ENCODE data around the gene SGMS1. TPM values are rescaled to one million over a fixed set of nuclear protein-coding genes. Genes with fewer than 3 reads are reported as not detected.

Gene SGMS1
- total and polyA plus RNA-seq, 7 donors = 3.5 to 81.3 (median 55.7) TPM

- H3K27me3 ChIP-seq = no peaks in the 10 kb centered on the region
- H3K4me3 ChIP-seq = no peak overlapping the region
- H3K36me3 ChIP-seq = no peaks in the 10 kb centered on the region
- no peak for DNase-seq
- H3K9me3 ChIP-seq = no peaks in the 10 kb centered on the region
- TF ChIP-seq CTCF (IDR thresholded peaks at IDR 0.05) = no peak
- no peak for TF ChIP-seq POLR2A (IDR thresholded peaks at IDR 0.05)
- no peak for TF ChIP-seq POLR2AphosphoS5 (IDR thresholded peaks at IDR 0.05)
- TF ChIP-seq EP300 (IDR thresholded peaks at IDR 0.05) = no peak
- H3K4me1 ChIP-seq = no peaks in the 10 kb centered on the region
- H3K27ac ChIP-seq = no peak overlapping the region
- intact Hi-C loops (cut with DNase I) = no loop called here
- 88 to 90% methylated on average over 6 of the region's 6 CpGs for WGBS, 2 donors
Measured at GRCh38 chr10:50289196-50289595, 334.6 kb downstream of the SGMS1 start.

GRCh38 chr10:50286996-50287803 is 336.6 kb downstream of the SGMS1 start:
- no peak for DNase-seq
- 80 to 88% methylated on average over 9 of the region's 9 CpGs for whole genome bisulfite sequencing, 2 donors

GRCh38 chr10:50286517-50286916 is 337.2 kb downstream of the SGMS1 start:
- Histone ChIP-seq H3K27ac (no peak overlapping the region), H3K36me3 (no peaks in the 10 kb centered on the region), H3K4me3 (no peak overlapping the region), H3K4me1 (no peaks in the 10 kb centered on the region), H3K27me3 (no peaks in the 10 kb centered on the region), H3K9me3 (no peaks in the 10 kb centered on the region)
- intact Hi-C loops (cut with DNase I) = no loop called here
- TF ChIP-seq EP300 (IDR thresholded peaks at IDR 0.05) (no peak), CTCF (IDR thresholded peaks at IDR 0.05) (no peak), POLR2A (IDR thresholded peaks at IDR 0.05) (no peak), POLR2AphosphoS5 (IDR thresholded peaks at IDR 0.05) (no peak)
- DNase-seq = no peak
- 48 to 54% methylated on average over 2 of the region's 2 CpGs for whole genome bisulfite sequencing, 2 donors

More at GRCh38 chr10:50286996-50287803, 336.6 kb downstream of the SGMS1 start:
- H3K9me3 ChIP-seq = no peaks in the 10 kb centered on the region
- no peaks in the 10 kb centered on the region for H3K36me3 ChIP-seq
- no peak overlapping the region for H3K27ac ChIP-seq
- no peaks in the 10 kb centered on the region for H3K4me1 ChIP-seq
- no peaks in the 10 kb centered on the region for H3K27me3 ChIP-seq
- H3K4me3 ChIP-seq = no peak overlapping the region
- intact Hi-C loops (cut with DNase I) = no loop called here
- TF ChIP-seq POLR2AphosphoS5 (IDR thresholded peaks at IDR 0.05) (no peak), CTCF (IDR thresholded peaks at IDR 0.05) (no peak), POLR2A (IDR thresholded peaks at IDR 0.05) (no peak), EP300 (IDR thresholded peaks at IDR 0.05) (no peak)

- Histone ChIP-seq H3K27ac (no peak overlapping the region), H3K36me3 (no peaks in the 10 kb centered on the region), H3K4me1 (no peaks in the 10 kb centered on the region), H3K9me3 (no peaks in the 10 kb centered on the region), H3K4me3 (no peak overlapping the region), H3K27me3 (no peaks in the 10 kb centered on the region)
- intact Hi-C loops (cut with DNase I) = no loop called here
- WGBS, 2 donors = 77 to 85% methylated on average over 4 of the region's 4 CpGs
- DNase-seq = no peak
- TF ChIP-seq EP300 (IDR thresholded peaks at IDR 0.05) = no peak
- no peak for TF ChIP-seq POLR2A (IDR thresholded peaks at IDR 0.05)
- no peak for TF ChIP-seq POLR2AphosphoS5 (IDR thresholded peaks at IDR 0.05)
- no peak for TF ChIP-seq CTCF (IDR thresholded peaks at IDR 0.05)
Measured at GRCh38 chr10:50281967-50282522, 341.7 kb downstream of the SGMS1 start.
